HFFc6 (cell line): ENCODE data around the gene ZCCHC7. TPM values are rescaled to one million over a fixed set of nuclear protein-coding genes. Genes with fewer than 3 reads are reported as not detected.
A peak's percentile ranks its signal among the peaks of the same experiment; 100 is the strongest.
"Not testable (repeated sequence)": the region's sequence is repeated elsewhere in the genome, so short reads cannot be mapped to it uniquely, and the experiment has no call there.

Experiments
- DNase-seq: peaks from one replicate; pipeline ENCODE4 v3.0.0-alpha.2; 2018
- H3K27ac Mint-ChIP-seq: 2 replicates; pipeline ENCODE4 v1.8.0; 2020; ENCODE audit warnings: mild to moderate bottlenecking, mixed read lengths
- H3K27me3 Mint-ChIP-seq: 2 replicates; pipeline ENCODE4 v1.8.0; 2021; ENCODE audit warnings: mild to moderate bottlenecking, moderate library complexity, mixed read lengths; ENCODE audit not compliant: insufficient read depth
- H3K36me3 Mint-ChIP-seq: 2 replicates; pipeline ENCODE4 v1.8.0; 2021; ENCODE audit warnings: low read depth, mixed read lengths
- H3K4me1 Mint-ChIP-seq: 2 replicates; pipeline ENCODE4 v1.8.0; 2020; ENCODE audit warnings: low read depth, mixed read lengths
- H3K4me3 Mint-ChIP-seq: 2 replicates; pipeline ENCODE4 v1.8.0; 2020; ENCODE audit warnings: mild to moderate bottlenecking, moderate library complexity, mixed read lengths
- H3K9me3 Mint-ChIP-seq: 2 replicates; pipeline ENCODE4 v1.8.0; 2020; ENCODE audit warnings: mild to moderate bottlenecking, mixed read lengths
- CTCF ChIP-seq: fragments of 200-600 bp; sonication (generic); IDR thresholded peaks from 2 replicates; pipeline ENCODE4 v1.5.0; 2021; ENCODE audit warnings: antibody characterized with exemption, mild to moderate bottlenecking
- total RNA-seq, 6 experiments: library from RNA; stranded (reverse); fragmentation: NEBNext Ultra II Directional; extraction: Animal tissue kit (Norgen Biotek cat#: 25700); gene quantifications; 2 replicates in 1 of 6; 3 replicates in 5 of 6; pipeline ENCODE4 v1.2.3, GENCODE V29; 2021

ZCCHC7 gene
- total RNA-seq, 6 experiments from 2014 or later: 18.5 to 22.9 (median 18.8) TPM

DNA sequence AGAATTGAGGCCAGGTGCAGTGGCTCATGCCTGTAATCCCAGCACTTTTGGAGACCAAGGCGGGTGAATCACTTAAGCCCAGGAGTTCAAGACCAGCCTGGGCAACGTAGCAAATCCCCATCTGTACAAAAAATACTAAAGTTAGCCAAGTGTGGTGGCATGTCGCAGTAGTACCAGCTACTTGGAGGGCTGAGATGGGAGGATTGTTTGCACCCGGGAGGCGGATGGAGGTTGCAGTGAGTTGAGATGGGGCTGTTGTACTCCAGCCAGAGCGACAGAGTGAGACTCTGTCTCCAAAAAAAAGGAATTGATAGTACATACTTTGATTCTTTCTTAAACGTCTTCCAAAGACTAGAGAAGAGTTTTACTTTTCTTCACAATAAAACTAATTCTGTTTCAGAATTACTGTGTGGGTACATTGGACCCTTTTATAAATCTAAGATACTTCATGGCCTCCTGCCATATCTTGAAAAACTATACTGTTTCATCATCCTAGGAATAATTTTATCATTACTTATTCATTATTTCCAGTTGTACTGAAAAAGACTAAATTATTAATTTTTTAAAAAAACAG lies 170.1 kb downstream of the ZCCHC7 start:
- peaks cover 5% of the 10 kb centered on the region; the same call in 1 of the 2 replicates for H3K36me3 Mint-ChIP-seq
- H3K9me3 Mint-ChIP-seq: no peaks in the 10 kb centered on the region
- TF ChIP-seq CTCF: no peak
- H3K27ac Mint-ChIP-seq: peak overlapping the region; percentile 91
- peaks cover 45% of the 10 kb centered on the region for H3K4me1 Mint-ChIP-seq
- no peak for DNase-seq
- peaks cover 2% of the 10 kb centered on the region; the same call in 1 of the 2 replicates for H3K27me3 Mint-ChIP-seq
- H3K4me3 Mint-ChIP-seq: peak overlapping the region; percentile 15; the same call in 1 of the 2 replicates

GRCh38 chr9:37290940-37291485 lies 170.6 kb downstream of the ZCCHC7 start:
- Mint-ChIP-seq H3K9me3 (no peaks in the 10 kb centered on the region), H3K4me1 (peaks cover 45% of the 10 kb centered on the region), H3K4me3 (peak overlapping the region; percentile 86), H3K36me3 (peaks cover 5% of the 10 kb centered on the region; the same call in 1 of the 2 replicates), H3K27ac (peak overlapping the region; percentile 91), H3K27me3 (peaks cover 2% of the 10 kb centered on the region; the same call in 1 of the 2 replicates)
- DNase-seq: peak; percentile 71
- TF ChIP-seq CTCF: no peak

DNA sequence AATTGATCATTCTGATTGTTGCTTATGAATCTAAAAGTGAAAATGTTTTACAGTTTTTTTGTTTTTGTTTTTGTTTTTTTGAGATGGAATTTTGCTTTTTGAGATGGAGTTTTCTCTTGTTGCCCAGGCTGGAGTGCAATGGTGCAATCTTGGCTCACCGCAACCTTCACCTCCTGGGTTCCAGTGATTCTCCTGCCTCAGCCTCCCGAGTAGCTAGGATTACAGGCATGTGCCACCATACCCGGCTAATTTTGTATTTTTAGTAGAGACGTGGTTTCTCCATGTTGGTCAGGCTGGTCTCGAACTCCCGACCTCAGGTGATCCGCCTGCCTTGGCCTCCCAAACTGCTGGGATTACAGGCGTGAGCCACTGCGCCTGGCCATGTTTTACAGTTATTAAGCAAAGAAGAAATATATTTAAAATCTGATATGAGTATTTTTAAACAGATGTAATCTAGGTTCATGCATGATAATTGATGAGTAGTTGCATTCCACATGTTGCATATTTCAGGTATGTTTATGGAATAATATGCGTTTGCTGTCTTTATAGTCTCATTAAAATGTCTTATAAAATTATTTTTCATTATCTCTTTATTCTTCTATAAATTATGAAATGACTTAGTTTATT lies 171.4 kb downstream of the ZCCHC7 start:
- H3K27me3 Mint-ChIP-seq, H3K36me3 Mint-ChIP-seq, H3K9me3 Mint-ChIP-seq, DNase-seq: not testable (repeated sequence)
- Mint-ChIP-seq H3K4me3 (peak overlapping the region; percentile 86), H3K4me1 (peaks cover 45% of the 10 kb centered on the region), H3K27ac (peak overlapping the region; percentile 91; the same call in 1 of the 2 replicates)

DNA sequence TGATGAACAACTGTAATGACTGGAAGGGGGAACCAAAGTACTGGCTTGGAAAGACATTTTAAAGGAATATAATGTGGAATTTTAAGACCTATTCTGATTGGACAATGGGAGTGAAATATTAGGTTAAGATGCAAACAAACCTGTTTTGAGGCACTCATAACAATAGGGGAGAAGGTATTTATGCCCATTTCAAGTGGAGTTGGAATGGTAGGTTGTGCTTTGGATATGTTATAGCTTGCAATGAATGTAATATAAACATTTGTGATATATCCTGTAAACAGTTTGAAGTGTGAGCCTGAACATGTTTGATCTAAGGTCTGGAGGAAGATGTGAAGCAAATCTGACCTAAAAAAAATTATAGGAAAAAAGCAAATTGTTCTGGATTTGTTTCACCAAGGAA lies 172.5 kb downstream of the ZCCHC7 start:
- Mint-ChIP-seq H3K9me3 (no peaks in the 10 kb centered on the region), H3K27ac (no peak overlapping the region), H3K4me3 (no peak overlapping the region)

DNA sequence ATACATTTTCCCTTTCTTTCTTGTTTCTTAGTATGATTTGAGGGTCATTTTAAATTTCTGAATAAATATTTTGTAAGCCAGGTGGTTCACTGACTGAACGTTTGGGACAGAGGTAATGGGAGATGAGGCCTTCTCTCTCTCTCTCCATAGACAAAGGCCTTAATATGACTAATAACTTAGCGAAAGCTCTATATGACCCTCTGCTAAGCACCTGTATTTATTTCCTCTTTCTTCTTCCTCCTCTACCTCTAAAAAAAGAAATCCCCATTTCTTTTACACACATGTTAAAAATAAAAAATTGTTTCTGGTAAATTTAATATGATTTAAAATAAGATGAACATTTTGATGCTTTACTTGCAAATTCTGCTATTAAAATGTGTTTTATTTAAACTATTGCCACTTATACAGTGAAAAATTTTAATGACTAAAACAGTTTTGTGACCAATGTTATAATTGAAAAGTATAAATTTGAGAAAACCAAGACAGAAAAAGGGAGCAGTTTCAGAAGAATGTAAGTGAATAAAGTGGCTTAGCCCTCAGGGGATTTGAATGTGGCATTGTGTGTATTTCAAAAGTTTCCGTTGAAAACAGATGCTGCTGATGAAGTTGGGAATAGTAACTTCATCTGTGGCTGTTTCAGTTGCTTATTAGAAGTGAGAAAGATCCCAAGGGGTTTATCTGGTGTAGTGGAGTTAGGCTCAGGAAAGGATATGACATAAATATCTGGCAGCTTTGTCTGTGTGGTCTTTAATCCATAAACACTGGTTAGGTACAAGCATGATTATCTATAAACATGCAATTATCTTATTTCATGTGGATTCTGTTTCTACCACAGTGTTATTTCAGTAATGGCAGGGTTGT lies 173.5 kb downstream of the ZCCHC7 start:
- no peak for TF ChIP-seq CTCF
- peaks cover under 1% of the 10 kb centered on the region; the same call in 1 of the 2 replicates for H3K36me3 Mint-ChIP-seq
- no peaks in the 10 kb centered on the region for H3K9me3 Mint-ChIP-seq

More for the DNA sequence above, 172.5 kb downstream of the ZCCHC7 start:
- peaks cover 5% of the 10 kb centered on the region; the same call in 1 of the 2 replicates for H3K36me3 Mint-ChIP-seq
- peaks cover 45% of the 10 kb centered on the region for H3K4me1 Mint-ChIP-seq
- H3K27me3 Mint-ChIP-seq: peaks cover 2% of the 10 kb centered on the region; the same call in 1 of the 2 replicates
- DNase-seq: no peak
- no peak for TF ChIP-seq CTCF

More for the DNA sequence above, 173.5 kb downstream of the ZCCHC7 start:
- H3K4me3 Mint-ChIP-seq: peak overlapping the region; percentile 7; the same call in 1 of the 2 replicates
- H3K27me3 Mint-ChIP-seq: peaks cover 2% of the 10 kb centered on the region; the same call in 1 of the 2 replicates
- peaks cover 45% of the 10 kb centered on the region for H3K4me1 Mint-ChIP-seq
- peak; percentile 23 for DNase-seq
- peak overlapping the region; percentile 30 for H3K27ac Mint-ChIP-seq
